ENCODE data around the gene AIDA. TPM values are rescaled to one million over a fixed set of nuclear protein-coding genes. Genes with fewer than 3 reads are reported as not detected.
A peak's percentile ranks its signal among the peaks of the same experiment; 100 is the strongest.

AIDA gene
- total RNA-seq, 4 donors from 2014 or later: 25.8 to 41.4 (median 36.4) TPM

- Histone ChIP-seq H3K27ac (no peak overlapping the region), H3K27me3 (no peaks in the 10 kb centered on the region), H3K4me1 (peaks cover 0 to 5% (median 0%) of the 10 kb centered on the region in 4 donors), H3K36me3 (peaks cover 0 to 82% (median 39%) of the 10 kb centered on the region in 4 donors), H3K9me3 (no peaks in the 10 kb centered on the region), H3K4me3 (no peak overlapping the region)
- TF ChIP-seq POLR2AphosphoS5 (IDR thresholded peaks at IDR 0.05) (no peak), POLR2A (IDR thresholded peaks at IDR 0.05) (no peak), EP300 (IDR thresholded peaks at IDR 0.05; ENCODE audit: low read depth) (no peak)
- TF ChIP-seq, protein P1, sequence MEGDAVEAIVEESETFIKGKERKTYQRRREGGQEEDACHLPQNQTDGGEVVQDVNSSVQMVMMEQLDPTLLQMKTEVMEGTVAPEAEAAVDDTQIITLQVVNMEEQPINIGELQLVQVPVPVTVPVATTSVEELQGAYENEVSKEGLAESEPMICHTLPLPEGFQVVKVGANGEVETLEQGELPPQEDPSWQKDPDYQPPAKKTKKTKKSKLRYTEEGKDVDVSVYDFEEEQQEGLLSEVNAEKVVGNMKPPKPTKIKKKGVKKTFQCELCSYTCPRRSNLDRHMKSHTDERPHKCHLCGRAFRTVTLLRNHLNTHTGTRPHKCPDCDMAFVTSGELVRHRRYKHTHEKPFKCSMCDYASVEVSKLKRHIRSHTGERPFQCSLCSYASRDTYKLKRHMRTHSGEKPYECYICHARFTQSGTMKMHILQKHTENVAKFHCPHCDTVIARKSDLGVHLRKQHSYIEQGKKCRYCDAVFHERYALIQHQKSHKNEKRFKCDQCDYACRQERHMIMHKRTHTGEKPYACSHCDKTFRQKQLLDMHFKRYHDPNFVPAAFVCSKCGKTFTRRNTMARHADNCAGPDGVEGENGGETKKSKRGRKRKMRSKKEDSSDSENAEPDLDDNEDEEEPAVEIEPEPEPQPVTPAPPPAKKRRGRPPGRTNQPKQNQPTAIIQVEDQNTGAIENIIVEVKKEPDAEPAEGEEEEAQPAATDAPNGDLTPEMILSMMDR (IDR thresholded peaks at IDR 0.05): no peak
- WGBS, 2 donors (ENCODE audit: low coverage in 1 of 2): 97 to 100% methylated on average over 2 to 4 of the region's 4 CpGs
- DNase-seq: no peak
- intact Hi-C loops (cut with DNase I; ENCODE audit: low total_unique reads): no loop called here
- in situ Hi-C loops (cut with MboI; ENCODE audit: low pct_ligation_motif_present in 1 of 4, low pct_unique_long_range_greater_than_20kb in 1 of 4, low sequenced_read_pairs in 3 of 4): no loop called here
These were observed 48.8 kb downstream of the AIDA start for GRCh38 chr1:222663431-222663934.

DNA sequence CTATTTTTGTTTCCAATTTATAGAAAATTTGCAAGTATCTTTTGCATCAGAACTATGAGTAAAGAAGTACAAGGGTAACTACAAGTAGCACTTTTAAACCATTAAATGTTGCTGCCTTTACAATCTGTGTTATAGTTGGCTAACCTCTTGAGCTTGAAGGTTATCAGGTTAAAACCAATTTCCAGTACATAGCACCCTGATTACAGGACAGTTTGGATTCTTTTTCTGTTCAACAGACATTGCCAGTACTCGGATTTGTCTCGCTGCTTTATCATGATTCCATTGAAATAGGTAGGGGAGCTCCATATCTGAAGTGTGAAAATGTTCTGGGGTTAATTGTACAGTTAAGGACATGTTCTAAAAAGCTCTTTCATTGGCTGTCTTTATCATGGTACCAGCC, 54.4 kb downstream of the AIDA start:
- no peak overlapping the region for H3K4me3 ChIP-seq
- no peaks in the 10 kb centered on the region for H3K9me3 ChIP-seq
- peaks cover 0 to 7% (median under 1%) of the 10 kb centered on the region in 4 donors for H3K4me1 ChIP-seq
- no peaks in the 10 kb centered on the region for H3K27me3 ChIP-seq
- DNase-seq: no peak
- H3K27ac ChIP-seq: no peak overlapping the region
- TF ChIP-seq EP300 (IDR thresholded peaks at IDR 0.05; ENCODE audit: low read depth): no peak
- no peak for TF ChIP-seq POLR2A (IDR thresholded peaks at IDR 0.05)
- no peak for TF ChIP-seq POLR2AphosphoS5 (IDR thresholded peaks at IDR 0.05)
- TF ChIP-seq, protein P1 (IDR thresholded peaks at IDR 0.05): no peak
- WGBS, 2 donors (ENCODE audit: low coverage in 1 of 2): 94 to 100% methylated on average over 2 of the region's 2 CpGs
- H3K36me3 ChIP-seq: peaks cover 0 to 91% (median 41%) of the 10 kb centered on the region in 4 donors
- in situ Hi-C loops (cut with MboI; ENCODE audit: low pct_ligation_motif_present in 1 of 4, low pct_unique_long_range_greater_than_20kb in 1 of 4, low sequenced_read_pairs in 3 of 4) (loop anchor here in 1 of 4 donors (10.0 kb wide), 1 partner anchor 57 kb away; the partner anchor contains the start of genes AIDA and BROX), intact Hi-C loops (cut with DNase I; ENCODE audit: low total_unique reads) (no loop called here)

DNA sequence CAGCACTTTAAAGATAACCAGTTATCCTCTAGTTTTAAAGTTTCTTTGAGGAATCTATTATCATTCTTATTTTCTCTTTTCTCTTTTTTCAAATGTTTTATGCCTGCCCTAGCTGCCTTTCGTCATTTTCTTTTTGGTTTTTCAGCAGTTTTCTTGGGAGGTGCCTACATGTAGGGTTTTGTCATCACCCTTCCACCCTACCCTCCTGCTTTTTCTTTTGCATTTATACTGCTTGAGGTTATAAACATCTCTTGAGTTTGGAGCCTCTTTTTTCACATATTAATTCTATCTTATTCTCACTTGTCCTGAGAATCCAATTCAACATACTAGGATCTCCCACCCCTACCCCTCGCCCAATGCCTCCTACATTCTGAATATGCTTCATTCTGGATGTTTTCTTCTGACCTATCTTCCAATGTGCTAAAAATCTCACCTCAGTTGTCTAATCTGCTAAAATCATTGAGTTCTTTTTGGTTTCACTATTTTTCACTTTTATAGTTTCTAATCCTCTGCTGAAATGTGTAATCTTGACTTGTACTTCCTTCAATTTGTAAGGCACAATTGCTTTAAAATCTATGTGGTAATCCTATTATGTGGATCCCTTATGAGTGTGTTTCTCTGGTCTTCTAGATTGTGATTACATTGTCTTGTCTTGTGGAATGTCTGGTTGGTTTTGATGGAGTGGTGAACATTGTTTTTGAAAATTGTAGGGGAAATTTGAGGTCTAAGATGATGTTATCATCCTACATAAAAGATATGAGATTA, 55.7 kb downstream of the AIDA start:
- H3K4me3 ChIP-seq: no peak overlapping the region
- WGBS, 2 donors (ENCODE audit: low coverage in 1 of 2): 97 to 100% methylated on average over 2 of the region's 2 CpGs
- in situ Hi-C loops (cut with MboI; ENCODE audit: low pct_ligation_motif_present in 1 of 4, low pct_unique_long_range_greater_than_20kb in 1 of 4, low sequenced_read_pairs in 3 of 4) (loop anchor here in 1 of 4 donors (10.0 kb wide), 1 partner anchor 58 kb away; the partner anchor contains the start of genes AIDA and BROX), intact Hi-C loops (cut with DNase I; ENCODE audit: low total_unique reads) (no loop called here)
- H3K4me1 ChIP-seq: peaks cover 0 to 18% (median 3%) of the 10 kb centered on the region in 4 donors
- H3K36me3 ChIP-seq: peaks cover 0 to 90% (median 40%) of the 10 kb centered on the region in 4 donors
- H3K9me3 ChIP-seq: no peaks in the 10 kb centered on the region
- TF ChIP-seq POLR2AphosphoS5 (IDR thresholded peaks at IDR 0.05): no peak
- no peak for TF ChIP-seq POLR2A (IDR thresholded peaks at IDR 0.05)
- TF ChIP-seq EP300 (IDR thresholded peaks at IDR 0.05; ENCODE audit: low read depth): no peak
- TF ChIP-seq, protein P1 (IDR thresholded peaks at IDR 0.05): no peak
- H3K27me3 ChIP-seq: no peaks in the 10 kb centered on the region
- DNase-seq: no peak
- H3K27ac ChIP-seq: no peak overlapping the region

DNA sequence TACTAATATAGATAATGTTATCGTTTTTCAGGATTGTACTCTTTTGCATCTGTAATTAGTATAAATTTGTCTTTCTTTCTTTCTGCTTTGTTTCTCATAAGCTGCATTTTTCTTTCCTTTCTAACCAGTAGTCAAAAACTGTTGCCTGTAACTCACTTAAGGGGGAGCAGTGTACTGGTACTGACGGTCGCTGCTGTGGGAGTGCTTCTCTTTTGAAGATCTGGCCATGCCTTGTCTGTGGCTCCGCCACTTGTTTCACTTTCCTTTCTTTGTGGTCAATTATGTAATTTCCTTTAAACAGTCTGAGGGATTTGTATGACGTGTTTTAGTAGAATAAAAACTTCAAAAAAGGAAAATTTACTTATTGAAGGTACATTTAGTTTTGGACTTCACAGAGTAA, 57.4 kb downstream of the AIDA start:
- H3K36me3 ChIP-seq: peaks cover 0 to 90% (median 40%) of the 10 kb centered on the region in 4 donors
- 55 to 67% methylated on average over 2 to 5 of the region's 5 CpGs for WGBS, 2 donors (ENCODE audit: low coverage in 1 of 2)
- no peak overlapping the region for H3K4me3 ChIP-seq
- peaks cover 0 to 18% (median 3%) of the 10 kb centered on the region in 4 donors for H3K4me1 ChIP-seq
- H3K27ac ChIP-seq: peak overlapping the region in 1 of 4 donors; percentile 30
- DNase-seq: peak; percentile 50
- in situ Hi-C loops (cut with MboI; ENCODE audit: low pct_ligation_motif_present in 1 of 4, low pct_unique_long_range_greater_than_20kb in 1 of 4, low sequenced_read_pairs in 3 of 4): loop anchor here in 1 of 4 donors (10.0 kb wide), 1 partner anchor 60 kb away; the partner anchor contains the start of genes AIDA and BROX
- H3K9me3 ChIP-seq: no peaks in the 10 kb centered on the region
- no peaks in the 10 kb centered on the region for H3K27me3 ChIP-seq
- intact Hi-C loops (cut with DNase I; ENCODE audit: low total_unique reads): no loop called here
- TF ChIP-seq POLR2AphosphoS5 (IDR thresholded peaks at IDR 0.05): peak in 1 of 3 donors; percentile 9
- TF ChIP-seq, protein P1 (IDR thresholded peaks at IDR 0.05): no peak
- no peak for TF ChIP-seq POLR2A (IDR thresholded peaks at IDR 0.05)
- TF ChIP-seq EP300 (IDR thresholded peaks at IDR 0.05; ENCODE audit: low read depth): no peak
